ENCODE measurements around the gene ADAM12.
"Not testable (repeated sequence)": the region's sequence is repeated elsewhere in the genome, so short reads cannot be mapped to it uniquely, and the experiment has no call there.

ADAM12 gene

DNA sequence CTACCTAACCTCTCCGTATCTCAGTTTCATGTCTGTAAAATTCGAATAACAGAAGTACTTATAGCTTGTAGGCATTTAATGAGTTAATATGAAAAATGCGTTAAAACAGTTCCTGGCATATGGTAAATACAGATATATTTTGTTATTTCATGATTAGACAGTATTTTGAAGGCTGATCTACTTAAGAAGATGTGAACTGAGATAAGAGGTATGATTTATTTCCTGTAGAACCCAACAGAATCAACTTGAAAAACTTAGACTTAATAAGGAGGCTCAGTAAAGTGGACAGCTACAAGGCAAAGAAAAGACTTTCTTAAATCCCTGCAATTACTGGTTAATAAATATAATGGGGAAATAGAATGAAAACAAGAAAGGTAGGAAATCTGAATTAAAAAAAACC is 388.6 kb downstream of the ADAM12 start:
- DNase-seq: no peak

- no peak for DNase-seq
These were observed 390.7 kb downstream of the ADAM12 start for GRCh38 chr10:125997586-125997985.

DNA sequence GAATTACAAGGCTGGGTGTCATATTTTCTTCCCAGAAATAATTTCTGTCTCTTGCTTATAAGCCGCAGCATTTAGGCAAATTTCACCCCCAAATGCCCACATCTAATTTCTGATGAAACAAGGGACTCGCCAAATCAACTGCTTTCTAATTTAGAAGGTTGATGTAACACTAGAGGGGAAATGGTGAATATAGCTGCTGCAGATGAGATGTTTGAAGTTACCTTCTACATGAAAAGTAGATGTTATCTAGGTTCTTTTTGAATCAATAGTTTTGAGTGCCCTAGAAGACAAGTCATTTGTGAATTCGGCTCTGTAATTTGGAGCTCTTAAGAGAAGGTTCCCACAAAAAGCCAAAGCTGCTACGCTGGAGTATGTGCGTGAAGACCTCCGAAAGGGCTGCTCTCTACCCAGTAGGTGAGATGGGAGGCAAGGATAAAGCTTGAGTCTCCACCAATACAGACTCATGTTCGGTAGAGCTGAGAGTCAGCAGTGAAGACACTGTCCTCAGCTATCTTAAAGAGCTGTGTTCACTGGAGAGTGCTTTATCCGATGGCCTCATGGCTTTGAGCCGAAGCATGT is 392.5 kb downstream of the ADAM12 start:
- DNase-seq: no peak

GRCh38 chr10:125994601-125995000 is 393.7 kb downstream of the ADAM12 start:
- DNase-seq: no peak

DNA sequence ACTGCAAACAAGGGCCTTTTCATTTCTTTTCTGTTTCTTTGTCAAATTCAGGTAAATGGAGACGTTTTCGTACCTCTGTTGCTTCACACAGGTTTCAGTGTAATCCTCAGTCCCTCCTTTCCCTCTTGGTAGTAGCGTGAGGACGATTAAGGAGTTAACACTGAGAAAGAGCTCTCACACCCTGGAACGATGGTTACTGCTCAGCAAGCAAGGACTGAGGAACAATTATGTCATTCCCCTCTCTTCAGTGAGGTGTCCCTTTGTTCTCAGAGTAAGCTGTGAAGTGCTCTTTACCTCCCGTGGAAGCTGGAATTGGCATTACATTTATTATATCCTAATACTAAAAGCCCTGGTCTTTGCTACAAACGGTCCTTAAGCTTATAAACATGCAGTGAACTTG is 396.0 kb downstream of the ADAM12 start:
- no peak for DNase-seq

- no peak for DNase-seq
These were observed 396.9 kb downstream of the ADAM12 start for GRCh38 chr10:125991392-125991791.

- DNase-seq: no peak
These were observed 397.3 kb downstream of the ADAM12 start for GRCh38 chr10:125990974-125991373.

DNA sequence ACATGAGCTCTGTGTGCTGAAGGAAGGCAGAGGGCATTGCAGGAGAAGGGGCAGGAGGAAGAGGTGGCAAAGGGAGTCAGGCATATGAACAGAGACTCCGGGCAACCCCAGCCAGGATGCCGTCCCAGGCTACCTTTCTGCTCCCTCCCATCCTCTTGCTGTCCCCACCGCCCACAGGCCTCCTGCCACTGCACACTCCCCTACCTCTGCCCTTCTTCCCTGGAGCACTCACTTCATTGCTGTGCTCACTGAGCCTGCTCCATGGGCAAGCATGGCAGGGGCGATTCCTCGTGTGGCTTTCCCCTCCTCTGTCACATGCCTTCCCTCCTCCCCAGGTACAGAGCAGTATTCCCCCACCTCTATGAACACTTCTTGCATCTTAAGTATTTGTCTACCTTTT is 398.5 kb downstream of the ADAM12 start:
- no peak for DNase-seq

- DNase-seq: no peak
These were observed 402.6 kb downstream of the ADAM12 start for GRCh38 chr10:125985557-125986240.

GRCh38 chr10:125984865-125985495 is 403.3 kb downstream of the ADAM12 start:
- DNase-seq: no peak

DNA sequence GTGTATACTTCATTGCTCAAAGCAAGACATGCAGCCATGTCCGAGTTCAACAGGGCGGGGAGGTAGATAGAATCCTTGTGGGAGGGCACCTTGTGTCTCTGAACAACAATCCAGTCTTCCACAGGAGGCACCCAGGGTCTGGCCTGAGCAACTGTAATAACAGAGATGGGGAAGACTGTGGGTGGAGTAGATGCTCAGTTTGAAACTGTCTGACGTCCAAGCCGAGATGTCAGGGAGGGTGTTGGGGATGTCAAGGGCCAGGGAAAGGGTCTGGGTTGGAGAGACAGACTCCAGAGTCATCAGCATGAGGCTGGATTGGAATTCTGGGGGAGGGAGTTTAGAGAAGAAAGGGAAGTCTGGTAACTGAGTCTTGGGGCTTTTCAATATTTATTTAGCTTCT is 403.9 kb downstream of the ADAM12 start:
- DNase-seq: no peak

DNA sequence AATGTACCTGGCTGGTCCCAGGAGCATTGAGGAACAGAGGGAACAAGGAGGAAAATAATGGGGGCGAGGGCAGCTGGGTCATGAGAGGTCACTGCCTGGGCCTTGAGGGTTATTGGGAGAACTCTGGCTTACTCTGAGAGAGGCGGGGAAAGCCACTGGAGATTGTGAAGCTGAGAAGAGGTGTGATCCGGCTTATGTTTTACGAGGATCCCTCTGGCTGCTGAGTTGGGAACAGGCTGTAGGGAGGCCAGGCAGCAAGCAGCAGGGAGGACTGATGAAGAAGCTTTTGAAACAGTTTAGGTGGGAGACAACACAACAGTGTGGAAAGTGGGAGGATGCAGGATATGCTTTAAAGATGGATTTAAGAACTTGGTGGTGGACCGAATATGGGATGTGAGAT is 404.6 kb downstream of the ADAM12 start:
- no peak for DNase-seq

- DNase-seq: no peak
These were observed 405.1 kb downstream of the ADAM12 start for GRCh38 chr10:125983161-125983560.

DNA sequence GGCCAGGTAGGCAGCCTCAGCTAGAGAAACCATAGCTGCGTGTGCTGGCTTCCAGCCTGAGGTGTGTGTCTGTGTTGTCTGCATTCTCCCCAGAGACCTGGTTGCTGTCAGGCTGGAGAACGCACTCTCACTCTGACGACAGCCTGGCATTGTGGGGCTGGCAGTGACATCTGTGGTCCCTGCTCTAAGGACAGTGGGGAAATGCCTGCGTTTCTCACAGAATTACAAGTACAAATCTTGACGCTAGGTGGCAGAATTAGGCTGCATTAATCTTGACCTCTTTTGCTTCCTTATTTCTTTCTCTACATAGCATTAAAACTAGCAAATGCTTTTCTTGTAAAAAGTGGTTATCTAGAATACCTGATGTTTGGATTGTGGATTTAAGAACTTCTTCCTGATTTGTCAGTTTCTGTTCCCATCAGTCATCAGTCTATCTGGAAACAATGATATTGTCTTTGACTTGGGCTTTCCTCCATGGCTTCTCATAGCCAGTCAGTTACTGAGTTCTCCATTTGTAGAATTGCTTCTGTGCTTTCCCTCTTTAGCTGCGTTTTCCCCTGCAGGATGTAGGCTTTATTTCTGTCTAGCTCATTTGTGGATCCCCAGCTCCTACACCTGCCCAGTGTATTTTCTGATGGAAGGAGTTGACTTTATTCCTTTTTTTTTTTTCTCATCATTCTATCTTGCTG is 405.9 kb downstream of the ADAM12 start:
- peak; percentile 40 to 42 for DNase-seq

DNA sequence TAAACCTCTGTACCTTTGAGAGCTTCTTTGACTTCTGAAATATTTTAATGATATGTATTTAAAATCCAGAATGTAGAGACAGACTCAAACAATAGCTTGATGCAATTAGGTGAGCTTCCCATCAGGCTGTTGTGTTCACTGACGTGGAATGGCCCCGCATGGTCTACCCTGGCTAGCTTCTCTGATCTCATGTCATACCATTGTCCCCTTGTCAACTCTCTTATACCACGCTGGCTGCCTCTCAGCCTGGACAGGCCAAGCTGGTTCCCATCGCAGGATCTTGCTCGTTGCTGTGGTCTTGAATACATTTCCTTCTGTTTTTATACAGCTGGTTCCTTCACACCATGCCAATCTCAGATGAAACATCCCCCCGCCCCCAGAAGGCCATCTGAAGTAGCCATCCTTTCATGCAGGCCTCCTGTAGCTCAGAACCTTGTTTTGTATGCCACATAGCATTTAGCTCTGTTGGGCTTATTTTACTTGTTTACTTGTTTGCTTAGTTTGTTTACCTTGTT is 407.7 kb downstream of the ADAM12 start:
- DNase-seq: no peak

DNA sequence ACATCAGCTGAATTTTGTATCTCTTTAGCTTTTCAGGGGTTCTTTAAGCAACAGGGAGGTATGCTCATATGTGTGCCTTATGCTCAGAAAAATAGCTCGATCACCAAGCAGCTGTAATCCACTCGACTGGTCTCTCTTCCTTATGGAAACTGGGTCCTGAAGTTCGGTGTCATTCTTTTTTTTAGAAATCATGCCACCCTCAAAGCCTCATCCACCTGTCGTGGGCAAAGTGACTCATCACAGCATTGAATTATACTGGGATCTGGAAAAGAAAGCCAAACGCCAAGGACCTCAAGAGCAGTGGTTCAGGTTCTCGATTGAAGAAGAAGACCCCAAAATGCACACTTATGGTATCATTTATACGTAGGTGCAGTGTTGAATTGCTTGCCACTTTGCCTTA is 408.3 kb downstream of the ADAM12 start:
- DNase-seq: no peak

DNA sequence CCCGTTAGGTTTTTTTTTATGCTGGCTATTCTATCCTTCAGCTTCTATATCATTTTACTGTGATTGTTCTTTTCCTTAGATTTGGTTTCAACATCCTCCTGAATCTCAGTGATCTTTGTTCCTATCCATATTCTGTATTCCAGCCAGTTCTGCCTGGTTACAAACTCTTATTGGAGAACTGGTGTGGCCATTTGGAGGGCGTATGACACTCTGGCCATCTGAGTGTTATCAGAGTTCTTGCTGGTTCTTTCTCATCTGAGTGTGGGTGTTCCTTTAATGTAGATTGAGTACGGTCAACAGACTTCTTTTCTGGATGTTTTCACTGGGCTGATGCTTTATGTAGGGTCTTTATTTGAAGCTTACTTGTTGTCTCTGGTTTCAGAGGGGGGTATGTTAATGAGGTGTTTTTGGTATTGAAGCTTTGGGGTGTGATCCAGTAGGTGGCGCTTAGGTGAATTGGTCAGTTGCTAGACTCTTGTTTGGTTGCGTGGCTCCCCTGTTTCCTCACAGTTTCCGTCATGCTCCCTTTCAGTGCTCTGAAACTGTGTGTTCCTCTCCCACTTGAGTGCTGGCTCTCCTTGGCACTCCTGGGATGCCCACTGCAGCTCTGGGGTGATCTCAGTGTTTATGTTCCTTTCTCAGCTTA is 411.2 kb downstream of the ADAM12 start:
- DNase-seq: no peak

DNA sequence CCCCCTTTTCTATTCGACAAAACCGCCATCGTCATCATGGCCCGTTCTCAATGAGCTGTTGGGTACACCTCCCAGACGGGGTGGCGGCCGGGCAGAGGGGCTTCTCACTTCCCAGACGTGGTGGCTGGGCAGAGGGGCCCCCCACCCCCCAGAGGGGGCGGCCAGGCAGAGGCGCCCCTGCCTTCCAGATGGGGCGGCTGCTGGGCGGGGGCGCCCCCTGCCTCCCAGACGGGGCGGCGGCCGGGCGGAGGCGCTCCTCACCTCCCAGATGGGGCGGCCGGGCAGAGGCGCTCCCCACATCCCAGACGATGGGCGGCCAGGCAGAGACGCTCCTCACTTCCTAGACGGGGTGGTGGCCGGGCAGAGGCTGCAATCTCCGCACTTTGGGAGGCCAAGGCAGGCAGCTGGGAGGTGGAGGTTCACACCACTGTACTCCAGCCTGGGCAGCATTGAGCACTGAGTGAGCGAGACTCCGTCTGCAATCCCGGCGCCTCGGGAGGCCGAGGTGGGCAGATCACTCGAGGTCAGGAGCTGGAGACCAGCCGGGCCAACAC is 418.1 kb downstream of the ADAM12 start:
- DNase-seq: not testable (repeated sequence)

DNA sequence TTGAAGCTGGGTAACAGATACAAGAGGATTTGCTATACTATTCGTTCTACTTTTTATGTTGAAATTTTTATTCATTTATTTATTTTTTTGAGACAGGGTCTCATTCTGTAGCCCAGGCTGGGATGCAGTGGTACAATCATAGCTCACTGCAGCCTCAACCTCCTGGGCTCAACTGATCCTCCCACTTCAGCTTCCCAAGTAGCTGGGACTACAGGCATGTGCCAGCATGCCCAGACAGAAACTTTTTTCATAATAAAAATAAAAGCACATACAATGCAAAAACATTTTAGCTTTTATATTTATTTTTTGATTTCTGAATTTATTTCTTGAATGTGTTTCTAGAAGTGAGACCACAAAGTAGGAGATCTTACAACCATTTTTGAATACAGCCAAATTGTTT is 420.7 kb downstream of the ADAM12 start:
- DNase-seq: no peak

- no peak for DNase-seq
These were observed 423.7 kb downstream of the ADAM12 start for GRCh38 chr10:125964558-125964957.

Measured in CD4-positive, alpha-beta T cell treated with Interferon alpha-2 for 1 hour (primary cell).